Mesothelial cell of epicardium (in vitro differentiated cells): ENCODE data around the gene XPO1. TPM values are rescaled to one million over a fixed set of nuclear protein-coding genes. Genes with fewer than 3 reads are reported as not detected.
A peak's percentile ranks its signal among the peaks of the same experiment; 100 is the strongest.
"Not testable (repeated sequence)": the region's sequence is repeated elsewhere in the genome, so short reads cannot be mapped to it uniquely, and the experiment has no call there.

ENCODE experiments used
- DNase-seq, 2 experiments: peaks; one replicate each; pipeline ENCODE4 v3.0.0; 2021; ENCODE audit warnings: low spot score in 2 of 2; ENCODE audit not compliant: unreplicated experiment in 2 of 2
- H3K27ac Mint-ChIP-seq: 2 replicates; pipeline ENCODE4 v1.8.0; 2021; ENCODE audit warnings: mixed read lengths
- H3K27me3 Mint-ChIP-seq: 2 replicates; pipeline ENCODE4 v1.8.0; 2021; ENCODE audit warnings: low read depth, mixed read lengths
- H3K36me3 Mint-ChIP-seq: 2 replicates; pipeline ENCODE4 v1.8.0; 2021; ENCODE audit warnings: mixed read lengths
- H3K4me1 Mint-ChIP-seq: 2 replicates; pipeline ENCODE4 v1.8.0; 2021; ENCODE audit warnings: mixed read lengths
- H3K4me3 Mint-ChIP-seq: 2 replicates; pipeline ENCODE4 v1.8.0; 2021; ENCODE audit warnings: mild to moderate bottlenecking, moderate library complexity, mixed read lengths
- H3K9me3 Mint-ChIP-seq: 2 replicates; pipeline ENCODE4 v1.8.0; 2021; ENCODE audit warnings: mixed read lengths
- CTCF ChIP-seq: fragments of 200-600 bp; sonication (generic); IDR thresholded peaks from one replicate; pipeline ENCODE4 v1.5.0; 2021; ENCODE audit warnings: antibody characterized with exemption; ENCODE audit not compliant: unreplicated experiment
- total RNA-seq: library from RNA; stranded (reverse); gene quantifications from 3 replicates; pipeline ENCODE4 v1.2.1, GENCODE V29; 2021

XPO1 gene
- total RNA-seq, 1 donor from 2014 or later, result 219 TPM

- H3K4me1 Mint-ChIP-seq, result no peaks in the 10 kb centered on the region
- H3K27ac Mint-ChIP-seq, result no peak overlapping the region
- no peak for TF ChIP-seq CTCF
- H3K27me3 Mint-ChIP-seq, result no peaks in the 10 kb centered on the region
- H3K9me3 Mint-ChIP-seq, result no peaks in the 10 kb centered on the region
- no peak for DNase-seq
- H3K4me3 Mint-ChIP-seq, result no peak overlapping the region
- no peaks in the 10 kb centered on the region for H3K36me3 Mint-ChIP-seq
Measured at GRCh38 chr2:61550375-61551209, 12.4 kb upstream of the XPO1 start.

GRCh38 chr2:61549546-61549945, 11.4 kb upstream of the XPO1 start:
- Mint-ChIP-seq H3K9me3 (no peaks in the 10 kb centered on the region), H3K36me3 (no peaks in the 10 kb centered on the region), H3K4me3 (no peak overlapping the region), H3K27me3 (no peaks in the 10 kb centered on the region), H3K27ac (no peak overlapping the region), H3K4me1 (no peaks in the 10 kb centered on the region)
- TF ChIP-seq CTCF, result no peak
- DNase-seq, result no peak

- DNase-seq, result no peak
- no peaks in the 10 kb centered on the region for H3K9me3 Mint-ChIP-seq
- peaks cover 8% of the 10 kb centered on the region for H3K4me1 Mint-ChIP-seq
- H3K36me3 Mint-ChIP-seq, result no peaks in the 10 kb centered on the region
- H3K4me3 Mint-ChIP-seq, result no peak overlapping the region
- no peak overlapping the region for H3K27ac Mint-ChIP-seq
- no peaks in the 10 kb centered on the region for H3K27me3 Mint-ChIP-seq
- TF ChIP-seq CTCF, result no peak
Measured at GRCh38 chr2:61543062-61543461, 4.9 kb upstream of the XPO1 start.

DNA sequence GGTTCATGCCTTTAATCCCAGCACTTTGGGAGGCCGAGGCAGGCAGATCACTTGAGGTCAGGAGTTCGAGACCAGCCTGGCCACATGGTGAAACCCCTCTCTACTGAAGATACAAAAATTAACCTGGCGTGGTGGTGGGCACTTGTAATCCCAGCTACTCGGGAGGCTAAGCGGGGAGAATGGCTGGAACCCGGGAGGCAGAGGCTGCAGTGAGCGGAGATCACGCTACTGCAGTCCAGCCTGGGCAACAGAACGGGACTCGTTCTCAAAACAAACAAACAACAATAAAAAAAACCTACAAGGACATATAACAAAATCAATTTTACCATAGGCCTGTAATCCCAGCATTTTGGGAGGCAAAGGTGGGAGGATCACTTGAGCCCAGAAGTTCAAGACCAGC, 2.0 kb upstream of the XPO1 start:
- H3K4me3 Mint-ChIP-seq, H3K27ac Mint-ChIP-seq: not testable (repeated sequence)

DNA sequence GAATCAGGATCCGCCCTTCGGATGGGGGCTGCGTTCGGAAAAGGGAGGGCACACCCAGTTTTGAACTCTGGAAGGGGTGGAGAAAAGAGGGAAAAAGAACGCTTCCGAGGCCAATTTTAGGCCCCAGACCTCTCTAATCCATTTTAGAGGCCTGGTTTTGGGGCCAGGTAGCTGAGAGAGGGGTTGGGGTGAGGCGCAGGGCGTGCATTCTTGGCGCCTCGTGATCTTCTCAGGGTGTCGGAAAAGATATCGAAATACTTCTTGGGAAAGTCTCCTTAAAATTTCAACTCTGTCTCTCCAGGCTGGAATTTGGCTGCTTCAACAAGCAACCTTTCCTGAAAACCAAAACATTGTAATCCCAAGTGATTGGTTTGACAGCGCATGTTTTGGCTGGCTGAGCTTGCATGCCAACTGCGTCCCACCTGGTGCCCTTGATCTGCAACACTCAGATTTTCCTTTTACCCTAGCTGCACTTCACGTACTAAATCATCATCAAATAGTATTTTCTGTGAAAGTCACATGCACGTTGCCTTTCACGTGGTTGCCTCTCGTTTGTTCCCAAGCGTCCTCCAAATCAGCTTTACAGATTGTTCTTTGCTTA, 864 bp upstream of the XPO1 start:
- H3K4me3 Mint-ChIP-seq, result peak overlapping the region; percentile 90
- TF ChIP-seq CTCF, result no peak
- H3K9me3 Mint-ChIP-seq, result no peaks in the 10 kb centered on the region
- peak overlapping the region; percentile 100 for H3K27ac Mint-ChIP-seq
- H3K36me3 Mint-ChIP-seq, result no peaks in the 10 kb centered on the region
- H3K4me1 Mint-ChIP-seq, result peaks cover 27% of the 10 kb centered on the region
- DNase-seq, result no peak
- no peaks in the 10 kb centered on the region for H3K27me3 Mint-ChIP-seq

More for the DNA sequence above, 2.0 kb upstream of the XPO1 start:
- H3K4me1 Mint-ChIP-seq, result peaks cover 18% of the 10 kb centered on the region
- not testable (repeated sequence) for H3K9me3 Mint-ChIP-seq, H3K27me3 Mint-ChIP-seq, H3K36me3 Mint-ChIP-seq, DNase-seq

- H3K4me1 Mint-ChIP-seq, result peaks cover 31% of the 10 kb centered on the region
- DNase-seq, result no peak
- H3K36me3 Mint-ChIP-seq, result no peaks in the 10 kb centered on the region
- peak overlapping the region; percentile 100 for H3K27ac Mint-ChIP-seq
- TF ChIP-seq CTCF, result no peak
- no peaks in the 10 kb centered on the region for H3K27me3 Mint-ChIP-seq
- peak overlapping the region; percentile 90 for H3K4me3 Mint-ChIP-seq
- H3K9me3 Mint-ChIP-seq, result no peaks in the 10 kb centered on the region
Measured at GRCh38 chr2:61537950-61538199, 281 bp downstream of the XPO1 start.
